GM23338 (cell line): ENCODE results near the gene ITSN2. TPM values are rescaled to one million over a fixed set of nuclear protein-coding genes. Genes with fewer than 3 reads are reported as not detected.

ENCODE experiments used
- ATAC-seq: fragments of 200-7000 bp; cut with Tn5 transposase; 3 replicates; pipeline ENCODE4 v1.9.1; 2020
- DNase-seq: peaks from one replicate; pipeline ENCODE4 v3.0.0-alpha.2; 2015; ENCODE audit warnings: low spot score
- H2AFZ ChIP-seq: fragments of 200-600 bp; sonication (generic); 2 replicates; pipeline ENCODE4 v1.8.0; 2016; ENCODE audit warnings: antibody characterized with exemption, mild to moderate bottlenecking, moderate library complexity
- H3F3A ChIP-seq: fragments of 200-600 bp; sonication (generic); replicated peaks from 2 replicates; pipeline ENCODE4 v1.8.0; 2017; ENCODE audit warnings: antibody characterized with exemption, mixed run types, low read depth
- H3K27ac ChIP-seq: fragments of 200-600 bp; sonication (generic); 2 replicates; pipeline ENCODE4 v1.6.1; 2016; ENCODE audit warnings: low read depth
- H3K27me3 ChIP-seq: fragments of 200-600 bp; sonication (generic); 2 replicates; pipeline ENCODE4 v1.8.0; 2016; ENCODE audit warnings: mild to moderate bottlenecking, mixed run types, moderate library complexity; ENCODE audit not compliant: insufficient read depth
- H3K36me3 ChIP-seq: fragments of 200-600 bp; sonication (generic); 2 replicates; pipeline ENCODE4 v1.8.0; 2016; ENCODE audit warnings: mild to moderate bottlenecking; ENCODE audit not compliant: insufficient read depth
- H3K4me1 ChIP-seq: fragments of 200-600 bp; sonication (generic); 2 replicates; pipeline ENCODE4 v1.8.0; 2016; ENCODE audit warnings: mild to moderate bottlenecking, moderate library complexity; ENCODE audit not compliant: insufficient read depth
- H3K4me2 ChIP-seq: fragments of 200-600 bp; sonication (generic); 2 replicates; pipeline ENCODE4 v1.7.1; 2017; ENCODE audit warnings: mixed run types
- H3K4me3 ChIP-seq: fragments of 200-600 bp; sonication (generic); 2 replicates; pipeline ENCODE4 v1.6.1; 2016; ENCODE audit warnings: mixed run types
- H3K79me2 ChIP-seq: fragments of 200-600 bp; sonication (generic); replicated peaks from 2 replicates; pipeline ENCODE4 v1.8.0; 2017; ENCODE audit warnings: mild to moderate bottlenecking; ENCODE audit not compliant: insufficient read depth
- H3K9me2 ChIP-seq: fragments of 200-600 bp; sonication (generic); 2 replicates; pipeline ENCODE4 v1.8.0; 2017; ENCODE audit not compliant: insufficient read depth
- H4K20me1 ChIP-seq: fragments of 200-600 bp; sonication (generic); replicated peaks from 2 replicates; pipeline ENCODE4 v1.8.0; 2017; ENCODE audit warnings: mild to moderate bottlenecking; ENCODE audit not compliant: insufficient read depth
- H3K27ac Mint-ChIP-seq: 2 replicates; pipeline ENCODE4 v1.8.0; 2020; ENCODE audit warnings: inconsistent platforms, mild to moderate bottlenecking, moderate library complexity, mixed read lengths
- H3K27me3 Mint-ChIP-seq: 3 replicates; pipeline ENCODE4 v1.8.0; 2022; ENCODE audit warnings: low read depth, mild to moderate bottlenecking, moderate library complexity, mixed read lengths, inconsistent platforms; ENCODE audit not compliant: insufficient read depth, poor library complexity
- H3K36me3 Mint-ChIP-seq: 3 replicates; pipeline ENCODE4 v1.8.0; 2021; ENCODE audit warnings: low read depth, mild to moderate bottlenecking, inconsistent platforms, moderate library complexity, mixed read lengths
- H3K4me1 Mint-ChIP-seq: 3 replicates; pipeline ENCODE4 v1.8.0; 2020; ENCODE audit warnings: mild to moderate bottlenecking, inconsistent platforms, mixed read lengths
- H3K4me3 Mint-ChIP-seq: 3 replicates; pipeline ENCODE4 v1.8.0; 2021; ENCODE audit warnings: moderate library complexity, mild to moderate bottlenecking, inconsistent platforms, mixed read lengths
- H3K9me3 Mint-ChIP-seq: 3 replicates; pipeline ENCODE4 v1.8.0; 2020; ENCODE audit warnings: moderate library complexity, mild to moderate bottlenecking, inconsistent platforms, mixed read lengths
- CREB1 ChIP-seq: fragments of 250-450 bp; sonication (Bioruptor Pico); IDR thresholded peaks from 2 replicates; pipeline ENCODE4 v1.5.0; 2020; ENCODE audit warnings: low read depth, mild to moderate bottlenecking, moderate library complexity
- ETS1 ChIP-seq: IDR thresholded peaks from 2 replicates; pipeline ENCODE4 v1.6.1; 2016; ENCODE audit warnings: antibody characterized with exemption
- STAT1 ChIP-seq: IDR thresholded peaks from one replicate; pipeline ENCODE4 v1.6.1; 2016; ENCODE audit warnings: antibody characterized with exemption; ENCODE audit not compliant: unreplicated experiment
- polyA plus RNA-seq: library from polyadenylated mRNA; unstranded; fragments of >200 nt; fragmentation: Nextera tagmentation; extraction: Ambion mirVana; gene quantifications from 2 replicates; pipeline ENCODE4 v1.2.1, GENCODE V29; 2016
- total RNA-seq: library from RNA; depleted of rRNA; stranded (reverse); fragments of >200 nt; shearing (Covaris generic); gene quantifications from 2 replicates; pipeline ENCODE4 v1.2.3, GENCODE V29; 2014
- TF ChIP-seq, protein P1 (sequence below): fragments of 250-450 bp; sonication (Bioruptor Pico); IDR thresholded peaks from 2 replicates; pipeline ENCODE4 v1.5.0; 2020; ENCODE audit warnings: mild to moderate bottlenecking, moderate library complexity

ITSN2 gene
- total and polyA plus RNA-seq, 2 experiments from 2014 or later: 17.1 to 17.8 TPM

- TF ChIP-seq, protein P1, sequence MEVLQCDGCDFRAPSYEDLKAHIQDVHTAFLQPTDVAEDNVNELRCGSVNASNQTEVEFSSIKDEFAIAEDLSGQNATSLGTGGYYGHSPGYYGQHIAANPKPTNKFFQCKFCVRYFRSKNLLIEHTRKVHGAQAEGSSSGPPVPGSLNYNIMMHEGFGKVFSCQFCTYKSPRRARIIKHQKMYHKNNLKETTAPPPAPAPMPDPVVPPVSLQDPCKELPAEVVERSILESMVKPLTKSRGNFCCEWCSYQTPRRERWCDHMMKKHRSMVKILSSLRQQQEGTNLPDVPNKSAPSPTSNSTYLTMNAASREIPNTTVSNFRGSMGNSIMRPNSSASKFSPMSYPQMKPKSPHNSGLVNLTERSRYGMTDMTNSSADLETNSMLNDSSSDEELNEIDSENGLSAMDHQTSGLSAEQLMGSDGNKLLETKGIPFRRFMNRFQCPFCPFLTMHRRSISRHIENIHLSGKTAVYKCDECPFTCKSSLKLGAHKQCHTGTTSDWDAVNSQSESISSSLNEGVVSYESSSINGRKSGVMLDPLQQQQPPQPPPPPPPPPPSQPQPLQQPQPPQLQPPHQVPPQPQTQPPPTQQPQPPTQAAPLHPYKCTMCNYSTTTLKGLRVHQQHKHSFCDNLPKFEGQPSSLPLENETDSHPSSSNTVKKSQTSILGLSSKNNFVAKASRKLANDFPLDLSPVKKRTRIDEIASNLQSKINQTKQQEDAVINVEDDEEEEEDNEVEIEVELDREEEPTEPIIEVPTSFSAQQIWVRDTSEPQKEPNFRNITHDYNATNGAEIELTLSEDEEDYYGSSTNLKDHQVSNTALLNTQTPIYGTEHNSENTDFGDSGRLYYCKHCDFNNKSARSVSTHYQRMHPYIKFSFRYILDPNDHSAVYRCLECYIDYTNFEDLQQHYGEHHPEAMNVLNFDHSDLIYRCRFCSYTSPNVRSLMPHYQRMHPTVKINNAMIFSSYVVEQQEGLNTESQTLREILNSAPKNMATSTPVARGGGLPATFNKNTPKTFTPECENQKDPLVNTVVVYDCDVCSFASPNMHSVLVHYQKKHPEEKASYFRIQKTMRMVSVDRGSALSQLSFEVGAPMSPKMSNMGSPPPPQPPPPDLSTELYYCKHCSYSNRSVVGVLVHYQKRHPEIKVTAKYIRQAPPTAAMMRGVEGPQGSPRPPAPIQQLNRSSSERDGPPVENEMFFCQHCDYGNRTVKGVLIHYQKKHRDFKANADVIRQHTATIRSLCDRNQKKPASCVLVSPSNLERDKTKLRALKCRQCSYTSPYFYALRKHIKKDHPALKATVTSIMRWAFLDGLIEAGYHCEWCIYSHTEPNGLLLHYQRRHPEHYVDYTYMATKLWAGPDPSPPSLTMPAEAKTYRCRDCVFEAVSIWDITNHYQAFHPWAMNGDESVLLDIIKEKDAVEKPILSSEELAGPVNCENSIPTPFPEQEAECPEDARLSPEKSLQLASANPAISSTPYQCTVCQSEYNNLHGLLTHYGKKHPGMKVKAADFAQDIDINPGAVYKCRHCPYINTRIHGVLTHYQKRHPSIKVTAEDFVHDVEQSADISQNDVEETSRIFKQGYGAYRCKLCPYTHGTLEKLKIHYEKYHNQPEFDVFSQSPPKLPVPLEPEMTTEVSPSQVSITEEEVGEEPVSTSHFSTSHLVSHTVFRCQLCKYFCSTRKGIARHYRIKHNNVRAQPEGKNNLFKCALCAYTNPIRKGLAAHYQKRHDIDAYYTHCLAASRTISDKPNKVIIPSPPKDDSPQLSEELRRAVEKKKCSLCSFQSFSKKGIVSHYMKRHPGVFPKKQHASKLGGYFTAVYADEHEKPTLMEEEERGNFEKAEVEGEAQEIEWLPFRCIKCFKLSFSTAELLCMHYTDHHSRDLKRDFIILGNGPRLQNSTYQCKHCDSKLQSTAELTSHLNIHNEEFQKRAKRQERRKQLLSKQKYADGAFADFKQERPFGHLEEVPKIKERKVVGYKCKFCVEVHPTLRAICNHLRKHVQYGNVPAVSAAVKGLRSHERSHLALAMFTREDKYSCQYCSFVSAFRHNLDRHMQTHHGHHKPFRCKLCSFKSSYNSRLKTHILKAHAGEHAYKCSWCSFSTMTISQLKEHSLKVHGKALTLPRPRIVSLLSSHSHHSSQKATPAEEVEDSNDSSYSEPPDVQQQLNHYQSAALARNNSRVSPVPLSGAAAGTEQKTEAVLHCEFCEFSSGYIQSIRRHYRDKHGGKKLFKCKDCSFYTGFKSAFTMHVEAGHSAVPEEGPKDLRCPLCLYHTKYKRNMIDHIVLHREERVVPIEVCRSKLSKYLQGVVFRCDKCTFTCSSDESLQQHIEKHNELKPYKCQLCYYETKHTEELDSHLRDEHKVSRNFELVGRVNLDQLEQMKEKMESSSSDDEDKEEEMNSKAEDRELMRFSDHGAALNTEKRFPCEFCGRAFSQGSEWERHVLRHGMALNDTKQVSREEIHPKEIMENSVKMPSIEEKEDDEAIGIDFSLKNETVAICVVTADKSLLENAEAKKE: no peak
These were observed 159.5 kb downstream of the ITSN2 start (continued) for GRCh38 chr2:24200799-24201198.

- no peaks in the 10 kb centered on the region for H4K20me1 ChIP-seq
- no peaks in the 10 kb centered on the region for H3K9me2 ChIP-seq
- no peak overlapping the region for H3K27ac ChIP-seq
- H3K4me1 ChIP-seq: no peaks in the 10 kb centered on the region
- ATAC-seq (no peak), DNase-seq (no peak)
- H3F3A ChIP-seq: no peaks in the 10 kb centered on the region
- no peaks in the 10 kb centered on the region for H3K36me3 ChIP-seq
- no peaks in the 10 kb centered on the region for H3K79me2 ChIP-seq
- Mint-ChIP-seq H3K36me3 (no peaks in the 10 kb centered on the region), H3K4me1 (no peaks in the 10 kb centered on the region; the same call in 1 of the 3 replicates), H3K27me3 (peaks cover 7% of the 10 kb centered on the region), H3K9me3 (no peaks in the 10 kb centered on the region), H3K27ac (no peak overlapping the region), H3K4me3 (no peak overlapping the region)
- H3K4me3 ChIP-seq: no peak overlapping the region
- no peak overlapping the region for H3K4me2 ChIP-seq
- no peak overlapping the region for H2AFZ ChIP-seq
- no peaks in the 10 kb centered on the region for H3K27me3 ChIP-seq
- TF ChIP-seq, protein P1: no peak
- no peak for TF ChIP-seq ETS1
- no peak for TF ChIP-seq STAT1
- no peak for TF ChIP-seq CREB1 (CRISPR knock-in tag)
These were observed 160.3 kb downstream of the ITSN2 start for GRCh38 chr2:24199968-24200590.
